GM19397 (cell line): Measurements from ENCODE around the gene TBX21.

Experiments
- ATAC-seq: cut with Tn5 transposase; IDR thresholded peaks from one replicate; pipeline ENCODE4 v1.9.1; 2021; ENCODE audit warnings: mild to moderate bottlenecking, moderate library complexity; ENCODE audit not compliant: unreplicated experiment

Gene TBX21

DNA sequence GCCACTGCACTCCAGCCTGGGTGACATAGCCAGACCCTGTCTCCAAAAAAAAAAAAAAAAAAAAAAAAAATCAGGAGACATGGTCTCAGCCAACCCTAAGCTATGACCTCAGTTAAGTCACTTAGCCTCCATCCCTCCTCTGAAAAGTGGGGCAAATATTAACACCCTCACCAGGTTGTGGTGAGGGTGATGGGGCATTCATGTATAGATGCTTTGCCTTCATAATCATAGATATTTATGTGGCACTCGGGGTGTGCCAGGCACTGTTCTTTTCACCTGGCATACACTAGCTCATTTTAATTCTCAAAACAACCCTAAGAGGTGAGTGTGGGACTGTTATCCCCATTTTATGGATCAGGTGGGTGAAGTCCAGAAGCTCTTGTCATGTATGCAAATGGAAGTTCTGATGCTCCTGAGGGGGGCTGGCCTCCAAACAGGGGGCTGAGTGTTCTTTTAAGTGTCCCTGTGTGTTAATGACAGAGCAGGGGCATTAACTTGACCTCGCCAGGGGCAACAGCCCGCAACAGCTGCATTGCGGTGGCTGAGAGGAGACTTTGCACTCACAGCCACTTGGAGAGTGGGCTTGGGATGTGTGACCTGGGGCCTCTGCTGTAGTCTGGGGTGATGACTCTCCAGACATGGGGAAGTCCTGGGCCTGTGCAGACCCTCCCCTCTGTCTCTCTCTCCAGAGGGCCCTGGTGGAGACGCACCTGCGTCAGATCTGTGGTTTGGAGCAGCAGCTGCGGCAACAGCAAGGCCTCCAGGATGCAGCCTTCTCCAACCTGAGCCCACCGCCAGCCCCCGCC is 34.9 kb upstream of the TBX21 start:
- ATAC-seq = no peak

DNA sequence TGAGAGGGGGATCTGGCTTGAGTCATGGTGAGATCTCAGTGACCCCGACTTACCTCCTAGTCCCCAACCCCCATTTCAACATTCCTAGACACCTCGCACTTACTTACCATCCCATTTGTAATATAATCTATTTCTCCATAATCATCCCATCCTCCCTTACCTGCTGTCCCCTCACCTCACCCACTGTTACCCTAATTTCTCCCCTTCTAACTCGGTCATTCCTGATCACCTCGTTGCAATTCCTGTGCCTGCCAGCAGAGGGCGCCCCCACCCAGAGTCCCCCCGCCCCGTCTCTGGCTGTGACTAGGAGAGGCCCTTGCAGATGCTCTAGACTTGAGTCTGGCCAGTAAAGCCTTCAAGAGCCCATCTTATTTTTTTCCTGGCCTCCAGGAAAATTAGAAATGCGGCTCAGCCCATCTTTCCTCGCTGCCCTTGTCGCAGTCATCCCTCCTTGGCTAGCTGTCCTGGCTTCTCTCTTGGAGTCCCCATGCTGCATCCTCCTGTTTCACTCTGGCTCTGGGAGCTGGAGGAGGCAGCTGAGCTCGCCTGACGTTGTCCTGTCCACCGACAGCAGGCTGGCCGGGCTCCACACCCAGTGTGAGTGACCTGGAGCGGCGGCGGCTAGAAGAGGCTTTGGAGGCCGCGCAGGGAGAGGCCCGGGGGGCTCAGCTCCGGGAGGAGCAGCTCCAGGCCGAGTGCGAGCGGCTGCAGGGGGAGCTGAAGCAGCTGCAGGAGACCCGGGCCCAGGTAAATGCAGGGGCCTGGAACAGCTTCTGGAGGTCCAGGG is 34.1 kb upstream of the TBX21 start:
- ATAC-seq = no peak

DNA sequence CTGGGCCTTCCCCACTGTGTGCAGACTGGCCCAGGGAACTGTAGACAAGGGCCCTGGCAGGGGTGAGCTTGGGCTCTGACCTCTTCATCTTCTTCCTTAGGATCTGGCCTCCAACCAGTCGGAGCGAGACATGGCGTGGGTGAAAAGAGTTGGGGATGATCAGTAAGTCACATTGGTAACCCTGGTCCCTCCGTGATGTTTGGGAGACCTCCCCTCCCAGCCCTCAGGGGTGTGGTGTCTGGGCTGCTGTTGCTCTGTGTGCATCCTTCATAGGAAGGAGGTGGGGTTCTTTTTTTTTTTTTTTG is 33.5 kb upstream of the TBX21 start:
- ATAC-seq = no peak

- no peak for ATAC-seq
Observed at GRCh38 chr17:47700471-47701449, 32.3 kb upstream of the TBX21 start.

- ATAC-seq = no peak
Observed at GRCh38 chr17:47701608-47702007, 31.4 kb upstream of the TBX21 start.

DNA sequence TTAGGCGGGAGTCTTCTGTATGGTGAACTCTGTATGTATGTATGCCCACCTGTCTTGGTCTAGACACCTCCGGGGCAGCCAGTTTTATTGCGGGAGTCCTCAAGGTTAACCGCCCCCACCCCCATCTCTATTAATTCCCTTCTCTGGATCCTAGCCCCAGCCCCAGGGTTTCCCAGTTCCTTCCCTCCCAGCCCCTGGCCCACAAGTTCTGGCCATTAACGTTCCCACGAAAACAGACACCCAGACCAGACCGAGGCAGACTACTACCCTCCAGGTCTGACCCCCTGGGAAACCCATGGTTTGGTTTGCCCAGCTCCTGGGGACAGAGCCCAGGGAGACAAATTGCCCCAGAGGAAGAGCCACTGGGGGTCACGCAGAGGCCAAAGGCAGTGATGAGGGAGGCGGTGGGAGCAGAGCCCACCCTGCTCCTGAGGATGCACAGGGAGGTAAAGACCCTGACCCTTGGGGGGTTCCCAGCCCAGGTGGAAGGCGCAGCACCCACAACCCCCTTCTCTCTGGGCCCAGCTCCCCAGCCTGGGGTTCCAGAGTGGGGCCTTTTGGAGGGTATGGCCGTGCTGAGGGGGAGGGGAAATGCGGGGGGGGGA is 30.5 kb upstream of the TBX21 start:
- no peak for ATAC-seq

DNA sequence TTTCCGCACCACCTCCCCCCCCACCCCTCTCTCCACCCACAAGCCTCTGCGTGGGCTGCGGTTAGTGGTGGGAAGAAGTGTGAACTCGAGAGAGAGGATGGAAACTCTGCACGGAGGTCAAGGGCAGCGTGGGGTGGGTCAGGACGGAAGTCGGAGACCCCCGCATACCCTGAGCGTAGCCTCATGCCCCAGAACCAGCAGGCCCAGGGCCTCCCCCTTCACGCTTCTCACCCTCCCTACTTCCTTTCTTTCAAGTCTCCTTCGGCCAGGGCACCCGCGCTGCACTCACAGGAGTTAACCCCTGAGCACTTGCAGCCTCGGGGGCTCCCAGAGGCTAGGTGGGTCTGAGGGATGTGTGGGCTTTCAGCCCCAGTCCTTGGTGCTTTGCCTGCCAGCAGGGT is 29.8 kb upstream of the TBX21 start:
- ATAC-seq = no peak

DNA sequence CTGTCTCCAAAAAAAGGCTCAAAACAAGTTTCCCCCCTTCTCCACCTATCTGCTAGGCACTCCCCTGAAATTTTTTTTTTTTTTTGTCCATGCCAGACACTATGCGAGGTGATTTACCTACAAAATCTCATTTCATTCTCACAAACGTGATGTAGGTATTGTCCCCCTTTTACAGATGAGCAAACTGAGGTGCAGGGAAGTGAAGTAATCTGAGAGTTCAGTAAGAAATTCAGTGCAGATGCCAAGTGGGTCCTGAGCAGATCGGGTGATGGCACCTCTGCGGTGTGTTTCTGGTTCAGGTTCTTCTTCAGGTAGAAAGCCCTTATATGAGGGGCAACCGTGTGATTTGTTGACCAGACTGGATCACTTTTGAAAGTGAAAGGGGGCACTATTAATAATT is 29.4 kb upstream of the TBX21 start:
- no peak for ATAC-seq

DNA sequence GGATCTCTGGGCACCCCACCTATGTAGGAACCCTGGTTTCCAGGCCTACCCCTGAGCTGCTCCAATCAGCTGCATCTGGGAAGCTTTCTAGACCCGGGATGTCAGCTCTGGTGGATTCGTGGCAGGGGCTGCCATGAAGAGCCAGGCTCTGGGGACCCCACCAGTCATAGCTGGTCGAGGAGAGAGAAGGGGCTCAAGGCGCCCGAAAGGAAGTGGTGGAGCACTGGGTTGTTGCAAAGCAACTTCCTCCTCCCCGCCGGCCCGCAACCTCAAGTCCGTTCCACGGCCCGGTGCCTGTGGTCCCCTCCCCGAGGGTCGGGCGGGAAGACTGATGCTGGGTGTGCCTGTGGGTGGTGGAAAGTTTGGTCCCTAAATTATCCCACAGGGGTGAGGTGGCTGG is 28.9 kb upstream of the TBX21 start:
- ATAC-seq = no peak

GRCh38 chr17:47704736-47705135 is 28.3 kb upstream of the TBX21 start:
- ATAC-seq = no peak

GRCh38 chr17:47705536-47706530 is 27.2 kb upstream of the TBX21 start:
- no peak for ATAC-seq

DNA sequence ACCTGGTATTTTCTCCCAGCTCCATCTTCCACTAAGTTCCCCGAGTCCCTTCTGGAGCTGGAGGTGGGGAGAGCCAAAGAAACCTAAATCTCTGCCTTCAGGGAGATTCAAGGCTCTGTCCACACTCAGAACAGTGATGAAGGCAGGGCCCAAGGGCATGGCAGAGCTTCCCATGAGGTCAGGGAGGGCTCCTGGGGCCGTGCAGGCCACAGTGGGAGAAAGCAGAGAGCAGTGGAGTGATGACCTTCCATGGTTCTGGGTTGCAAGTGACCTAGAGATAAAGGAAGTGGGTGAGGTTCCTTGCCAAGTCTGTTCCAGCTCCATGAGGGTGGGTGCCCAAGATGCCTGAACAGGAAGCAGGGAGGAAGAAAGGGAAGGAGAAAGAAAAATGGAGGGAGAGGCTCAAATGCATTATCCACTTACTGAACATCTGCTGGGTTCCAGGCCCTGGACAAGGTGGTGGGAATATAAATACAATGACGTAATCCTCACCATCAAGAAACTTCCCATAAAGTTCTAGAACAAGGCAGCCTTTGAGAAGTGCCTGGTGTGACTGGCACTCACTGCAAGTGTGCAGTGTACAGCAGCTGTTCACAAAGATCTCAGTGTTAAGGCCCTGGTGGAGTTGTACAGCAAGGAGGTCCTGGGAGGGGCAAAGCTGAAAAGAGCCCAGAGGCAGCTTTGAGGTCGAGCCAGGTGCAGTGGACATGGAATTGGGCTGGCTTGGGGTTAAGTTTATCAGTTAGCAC is 25.8 kb upstream of the TBX21 start:
- ATAC-seq = no peak

- ATAC-seq = no peak
Observed at GRCh38 chr17:47707884-47708283, 25.2 kb upstream of the TBX21 start.

DNA sequence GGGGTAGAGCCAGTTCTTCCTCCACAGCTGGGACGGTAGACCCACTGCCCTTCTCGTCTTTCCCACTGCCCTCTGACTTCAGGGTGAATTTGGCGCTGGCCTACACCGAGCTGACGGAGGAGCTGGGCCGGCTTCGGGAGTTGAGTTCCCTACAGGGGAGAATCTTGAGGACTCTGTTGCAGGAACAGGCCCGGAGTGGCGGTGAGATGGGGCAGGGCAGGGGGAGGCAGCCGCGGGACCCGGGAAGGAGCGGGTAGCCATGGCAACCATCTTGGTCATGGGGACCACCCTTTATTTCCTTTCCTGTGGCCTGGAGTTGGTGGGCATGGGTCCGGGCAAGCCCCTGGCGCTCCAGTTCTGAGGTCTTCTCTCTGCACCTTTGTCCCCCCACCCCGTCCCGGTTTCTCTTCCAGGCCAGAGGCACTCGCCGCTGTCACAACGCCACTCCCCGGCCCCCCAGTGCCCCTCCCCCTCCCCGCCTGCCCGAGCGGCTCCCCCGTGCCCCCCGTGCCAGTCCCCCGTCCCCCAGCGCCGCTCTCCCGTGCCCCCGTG is 24.6 kb upstream of the TBX21 start:
- ATAC-seq = no peak

GRCh38 chr17:47708864-47709541 is 24.0 kb upstream of the TBX21 start:
- no peak for ATAC-seq

GRCh38 chr17:47709594-47709993 is 23.4 kb upstream of the TBX21 start:
- no peak for ATAC-seq

DNA sequence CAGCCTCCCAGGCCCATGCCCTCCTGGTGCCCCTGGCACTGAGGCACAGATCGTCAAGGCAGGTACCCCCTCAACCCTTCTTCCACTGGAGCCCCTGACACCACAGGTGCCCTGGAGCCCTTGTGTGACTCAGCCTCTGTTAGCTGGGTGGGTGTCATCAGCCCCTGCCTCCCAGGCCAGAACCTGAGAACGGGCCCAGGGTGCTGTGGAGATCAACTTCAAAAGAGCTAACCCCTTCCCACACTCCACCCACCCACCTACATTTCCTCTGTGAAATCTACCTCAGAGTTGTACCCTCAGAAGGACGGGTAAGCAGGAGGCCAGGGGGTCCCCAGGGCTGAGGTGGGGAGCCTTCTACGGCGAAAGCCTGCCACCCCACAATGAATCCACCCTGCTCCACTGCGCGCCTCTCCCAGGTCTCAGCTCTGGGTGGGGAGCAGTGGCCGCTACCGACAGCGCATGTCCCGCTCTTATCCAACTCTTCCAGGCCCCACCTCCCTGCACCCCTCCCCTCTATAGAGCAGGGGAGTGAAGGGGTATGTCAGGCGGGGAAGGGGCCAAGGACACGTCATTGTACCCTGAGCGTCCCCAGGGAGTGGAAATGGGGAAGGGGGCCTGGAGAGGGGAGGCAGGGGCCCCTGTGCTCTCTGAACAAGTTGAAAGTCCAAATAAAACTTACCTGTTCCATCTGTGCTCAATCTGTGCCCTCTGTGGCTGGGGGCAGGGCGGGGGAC is 21.5 kb upstream of the TBX21 start:
- no peak for ATAC-seq
